ENCODE results near the gene RSPH6A. TPM values are rescaled to one million over a fixed set of nuclear protein-coding genes. Genes with fewer than 3 reads are reported as not detected.
A peak's percentile ranks its signal among the peaks of the same experiment; 100 is the strongest.

Gene RSPH6A
- total RNA-seq, 2 donors from 2014 or later, result 0.12 TPM; not detected in 1

GRCh38 chr19:45772130-45772840 lies 42.8 kb downstream of the RSPH6A start:
- peak; percentile 25 for DNase-seq

GRCh38 chr19:45771311-45771933 lies 43.7 kb downstream of the RSPH6A start:
- TF ChIP-seq, protein P1, sequence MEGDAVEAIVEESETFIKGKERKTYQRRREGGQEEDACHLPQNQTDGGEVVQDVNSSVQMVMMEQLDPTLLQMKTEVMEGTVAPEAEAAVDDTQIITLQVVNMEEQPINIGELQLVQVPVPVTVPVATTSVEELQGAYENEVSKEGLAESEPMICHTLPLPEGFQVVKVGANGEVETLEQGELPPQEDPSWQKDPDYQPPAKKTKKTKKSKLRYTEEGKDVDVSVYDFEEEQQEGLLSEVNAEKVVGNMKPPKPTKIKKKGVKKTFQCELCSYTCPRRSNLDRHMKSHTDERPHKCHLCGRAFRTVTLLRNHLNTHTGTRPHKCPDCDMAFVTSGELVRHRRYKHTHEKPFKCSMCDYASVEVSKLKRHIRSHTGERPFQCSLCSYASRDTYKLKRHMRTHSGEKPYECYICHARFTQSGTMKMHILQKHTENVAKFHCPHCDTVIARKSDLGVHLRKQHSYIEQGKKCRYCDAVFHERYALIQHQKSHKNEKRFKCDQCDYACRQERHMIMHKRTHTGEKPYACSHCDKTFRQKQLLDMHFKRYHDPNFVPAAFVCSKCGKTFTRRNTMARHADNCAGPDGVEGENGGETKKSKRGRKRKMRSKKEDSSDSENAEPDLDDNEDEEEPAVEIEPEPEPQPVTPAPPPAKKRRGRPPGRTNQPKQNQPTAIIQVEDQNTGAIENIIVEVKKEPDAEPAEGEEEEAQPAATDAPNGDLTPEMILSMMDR (IDR thresholded peaks at IDR 0.05), result no peak
- Histone ChIP-seq H3K4me1 (peaks cover 2% of the 10 kb centered on the region), H3K4me3 (no peak overlapping the region), H3K9ac (ENCODE audit: low read depth in 2 of 2, low read length in 2 of 2) (peak overlapping the region; percentile 73 to 75), H3K36me3 (no peaks in the 10 kb centered on the region), H3K27me3 (no peaks in the 10 kb centered on the region), H3K27ac (no peak overlapping the region), H3K9me3 (no peaks in the 10 kb centered on the region)
- intact Hi-C loops (cut with DNase I), result no loop called here
- DNase-seq, result peak; percentile 35

More at GRCh38 chr19:45772130-45772840, 42.8 kb downstream of the RSPH6A start:
- Histone ChIP-seq H3K4me1 (no peaks in the 10 kb centered on the region), H3K27ac (no peak overlapping the region), H3K27me3 (no peaks in the 10 kb centered on the region), H3K36me3 (no peaks in the 10 kb centered on the region), H3K4me3 (no peak overlapping the region), H3K9ac (ENCODE audit: low read depth in 2 of 2, low read length in 2 of 2) (peak overlapping the region; percentile 60 to 75), H3K9me3 (no peaks in the 10 kb centered on the region)
- intact Hi-C loops (cut with DNase I), result no loop called here
- TF ChIP-seq, protein P1 (IDR thresholded peaks at IDR 0.05), result no peak

- H3K36me3 ChIP-seq, result no peaks in the 10 kb centered on the region
- peaks cover 8% of the 10 kb centered on the region for H3K4me1 ChIP-seq
- peak; percentile 97 for DNase-seq
- intact Hi-C loops (cut with DNase I), result no loop called here
- peak overlapping the region; percentile 97 for H3K27ac ChIP-seq
- peak overlapping the region; percentile 73 to 94 for H3K9ac ChIP-seq (ENCODE audit: low read depth in 2 of 2, low read length in 2 of 2)
- peak overlapping the region; percentile 77 for H3K4me3 ChIP-seq
- no peaks in the 10 kb centered on the region for H3K27me3 ChIP-seq
- H3K9me3 ChIP-seq, result no peaks in the 10 kb centered on the region
- TF ChIP-seq, protein P1 (IDR thresholded peaks at IDR 0.05), result peak; percentile 96
Measured at GRCh38 chr19:45770192-45771101, 44.7 kb downstream of the RSPH6A start.

DNA sequence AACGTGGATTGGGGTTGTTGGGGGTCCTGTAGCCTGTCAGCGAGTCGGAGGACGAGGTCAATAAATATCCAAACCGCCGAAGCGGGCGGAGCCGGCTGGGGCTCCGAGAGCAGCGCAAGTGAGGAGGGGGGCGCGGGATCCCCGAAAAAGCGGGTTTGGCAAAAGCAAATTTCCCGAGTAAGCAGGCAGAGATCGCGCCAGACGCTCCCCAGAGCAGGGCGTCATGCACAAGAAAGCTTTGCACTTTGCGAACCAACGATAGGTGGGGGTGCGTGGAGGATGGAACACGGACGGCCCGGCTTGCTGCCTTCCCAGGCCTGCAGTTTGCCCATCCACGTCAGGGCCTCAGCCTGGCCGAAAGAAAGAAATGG lies 45.3 kb downstream of the RSPH6A start:
- no peaks in the 10 kb centered on the region for H3K36me3 ChIP-seq
- TF ChIP-seq, protein P1 (IDR thresholded peaks at IDR 0.05), result no peak
- peaks cover 8% of the 10 kb centered on the region for H3K4me1 ChIP-seq
- H3K4me3 ChIP-seq, result peak overlapping the region; percentile 77
- H3K27ac ChIP-seq, result peak overlapping the region; percentile 97
- H3K9me3 ChIP-seq, result no peaks in the 10 kb centered on the region
- peak; percentile 68 for DNase-seq
- intact Hi-C loops (cut with DNase I), result loop anchor here (5.0 kb wide), 2 partner anchors 53 to 78 kb away; partner anchors contain the start of genes QPCTL and SNRPD2
- no peaks in the 10 kb centered on the region for H3K27me3 ChIP-seq
- H3K9ac ChIP-seq (ENCODE audit: low read depth in 2 of 2, low read length in 2 of 2), result peak overlapping the region; percentile 63 to 94

Data from colonic mucosa (tissue), 4 donors.